Epithelial cell of prostate (primary cell): Measurements from ENCODE around the gene ACTN1.

ENCODE experiments used
- DNase-seq: peaks from one replicate; pipeline ENCODE4 v3.0.0-alpha.2; 2011; ENCODE audit warnings: low read depth, low spot score
- H3K27ac ChIP-seq: fragments of 450-650 bp; 2 replicates; pipeline ENCODE4 v1.5.1; 2017; ENCODE audit warnings: mild to moderate bottlenecking

ACTN1 gene

GRCh38 chr14:68898248-68899032 is 80.7 kb downstream of the ACTN1 start:
- peak overlapping the region; percentile 66 for H3K27ac ChIP-seq
- no peak for DNase-seq

GRCh38 chr14:68897559-68898155 is 81.4 kb downstream of the ACTN1 start:
- H3K27ac ChIP-seq = peak overlapping the region; percentile 66
- no peak for DNase-seq

DNA sequence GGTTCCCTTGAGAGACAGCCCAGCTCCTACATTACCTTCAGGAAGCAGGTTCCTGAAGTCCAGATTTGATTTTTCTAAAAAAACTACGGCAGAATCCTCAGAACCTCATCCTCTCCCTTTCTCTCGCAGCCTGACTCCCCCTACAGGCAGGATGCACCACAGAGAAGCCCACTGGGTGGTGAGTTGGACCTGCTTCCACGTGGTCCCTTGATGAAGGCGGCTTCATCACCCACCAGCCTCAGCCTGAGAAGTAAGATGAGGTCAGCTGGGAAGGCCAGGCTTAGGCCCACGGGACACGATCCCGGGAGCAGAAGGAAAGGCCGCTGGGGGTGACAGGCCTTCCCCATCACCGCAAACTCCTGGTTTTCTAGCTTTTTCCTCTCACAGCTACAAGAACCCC is 83.0 kb downstream of the ACTN1 start:
- peak overlapping the region; percentile 65 for H3K27ac ChIP-seq
- DNase-seq = no peak

GRCh38 chr14:68894802-68895703 is 84.0 kb downstream of the ACTN1 start:
- DNase-seq = peak; percentile 22
- peak overlapping the region; percentile 65 for H3K27ac ChIP-seq

- no peak for DNase-seq
- peak overlapping the region; percentile 65 for H3K27ac ChIP-seq
Measured at GRCh38 chr14:68894123-68894522, 85.0 kb downstream of the ACTN1 start.

DNA sequence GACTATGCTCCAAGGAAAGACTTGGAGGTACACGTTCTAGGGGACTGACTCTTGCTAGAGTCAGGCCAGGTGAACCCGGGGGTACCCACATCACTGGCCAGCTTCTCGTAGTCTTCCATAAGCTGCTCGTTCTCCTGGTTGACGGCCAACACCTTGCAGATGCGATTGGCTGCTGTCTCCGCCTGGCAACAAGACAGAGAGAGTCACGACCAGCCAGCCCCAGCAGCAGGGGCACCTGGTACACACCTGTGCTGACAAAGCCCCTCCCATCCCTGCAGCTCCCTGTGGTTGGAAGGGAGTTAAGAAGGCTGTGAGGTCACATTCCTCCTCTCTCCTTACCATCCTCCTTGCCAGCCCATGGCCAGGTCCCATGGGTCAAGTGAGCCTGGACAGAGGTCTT is 85.5 kb downstream of the ACTN1 start:
- H3K27ac ChIP-seq = peak overlapping the region; percentile 65
- no peak for DNase-seq

DNA sequence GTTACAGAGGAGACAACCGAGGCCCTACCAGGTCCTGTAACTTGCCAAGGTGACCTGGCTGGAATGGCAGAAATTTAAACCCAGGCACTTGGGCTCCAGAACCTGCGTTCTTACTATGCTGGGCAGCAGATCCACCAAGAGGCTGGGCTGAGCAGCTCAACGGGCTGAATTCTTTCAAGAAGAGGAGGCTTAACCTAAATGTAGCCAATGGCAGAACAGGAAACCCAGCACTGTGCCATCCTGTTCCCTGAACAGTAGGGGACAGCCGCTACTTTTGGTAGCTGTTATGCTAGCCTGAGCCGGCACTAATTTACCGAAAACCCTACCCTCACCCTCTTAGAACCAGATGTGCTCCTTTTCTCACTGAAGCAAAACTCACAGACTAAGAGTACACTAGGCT is 86.1 kb downstream of the ACTN1 start:
- peak overlapping the region; percentile 65 for H3K27ac ChIP-seq

DNA sequence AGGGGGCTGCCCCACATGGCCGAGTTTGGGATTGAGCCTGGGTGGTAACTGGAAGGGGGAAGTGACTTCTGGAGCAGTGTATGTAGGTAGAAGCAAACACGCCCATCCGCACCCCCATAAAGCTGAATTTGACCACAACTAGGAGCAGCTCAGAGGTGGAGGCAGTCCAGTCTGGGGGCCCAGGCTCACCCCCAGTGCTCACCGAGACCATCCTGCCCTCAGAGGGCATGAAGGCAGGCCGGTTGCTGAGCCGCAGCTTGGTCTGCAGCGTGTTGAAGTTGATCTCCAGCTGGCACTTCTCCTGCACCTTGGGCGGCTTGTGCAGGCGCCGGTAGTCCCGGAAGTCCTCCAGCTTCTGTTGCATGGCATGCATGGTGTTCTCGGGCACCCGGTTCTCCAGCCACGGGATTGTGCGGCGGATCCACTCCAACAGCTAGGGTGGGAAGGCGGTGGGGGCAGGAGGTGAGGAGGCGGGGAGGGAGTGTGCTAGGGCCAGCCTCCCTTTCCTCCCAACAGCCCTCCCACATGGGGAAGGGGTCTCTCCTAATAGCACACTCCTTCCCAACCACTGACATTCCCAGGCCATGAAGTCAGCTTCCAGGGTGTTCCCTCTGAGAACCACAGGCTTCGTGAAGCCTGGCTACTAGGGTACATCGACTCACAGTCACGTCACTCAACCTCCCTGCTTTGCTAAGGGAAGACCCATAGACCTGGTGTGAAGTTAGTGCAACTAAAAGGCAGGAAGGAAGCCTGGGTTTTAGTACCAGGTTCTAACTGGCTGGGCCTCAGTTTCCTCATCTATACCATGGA is 87.0 kb downstream of the ACTN1 start:
- no peak for DNase-seq
- H3K27ac ChIP-seq = peak overlapping the region; percentile 65

More for the DNA sequence above, 86.1 kb downstream of the ACTN1 start:
- DNase-seq = no peak

GRCh38 chr14:68890173-68890931 is 88.8 kb downstream of the ACTN1 start:
- no peak for DNase-seq
- H3K27ac ChIP-seq = peak overlapping the region; percentile 65

DNA sequence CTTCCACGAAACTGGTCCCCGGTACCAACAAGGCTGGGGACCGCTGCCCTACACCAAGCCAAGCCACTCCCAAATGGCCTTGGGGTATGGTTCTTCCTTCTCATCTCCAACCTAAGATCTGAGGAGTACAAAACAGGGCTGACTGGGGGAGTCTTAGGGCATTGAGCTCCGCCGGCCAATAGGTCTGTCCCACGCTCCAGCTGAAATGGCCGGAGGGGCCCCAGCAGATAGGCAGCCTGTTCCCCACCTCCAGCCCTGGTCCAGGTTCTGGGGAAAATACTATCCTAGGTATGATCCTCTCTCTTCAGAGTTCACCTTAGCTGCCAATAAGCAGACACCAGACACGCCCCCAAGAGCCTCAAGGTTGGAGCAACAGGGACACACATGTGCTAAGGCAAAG is 90.2 kb downstream of the ACTN1 start:
- H3K27ac ChIP-seq = peak overlapping the region; percentile 8
- no peak for DNase-seq

GRCh38 chr14:68888025-68888850 is 90.9 kb downstream of the ACTN1 start:
- peak overlapping the region; percentile 8 for H3K27ac ChIP-seq
- DNase-seq = no peak

DNA sequence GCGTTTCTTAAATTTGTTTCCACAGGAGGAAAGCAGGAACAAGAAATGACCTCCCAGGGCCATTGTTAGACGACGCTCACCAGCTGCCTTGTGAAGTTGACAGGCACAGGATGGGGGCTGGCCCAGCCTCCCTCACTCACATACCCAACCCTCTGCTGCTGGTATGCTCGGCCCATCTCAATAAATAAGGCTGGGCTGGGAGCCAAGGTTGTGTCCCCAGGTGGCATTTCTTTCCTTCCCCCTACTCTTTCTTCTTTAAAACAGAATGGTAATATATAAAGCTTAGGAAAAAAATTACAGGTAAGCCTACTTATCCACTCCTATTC is 93.0 kb downstream of the ACTN1 start:
- peak overlapping the region; percentile 91 for H3K27ac ChIP-seq
- no peak for DNase-seq

- no peak for DNase-seq
- H3K27ac ChIP-seq = peak overlapping the region; percentile 91
Measured at GRCh38 chr14:68885226-68886108, 93.6 kb downstream of the ACTN1 start.

- peak; percentile 75 for DNase-seq
- H3K27ac ChIP-seq = peak overlapping the region; percentile 91
Measured at GRCh38 chr14:68884031-68885030, 94.8 kb downstream of the ACTN1 start.

- no peak for DNase-seq
Measured at GRCh38 chr14:68882235-68882634, 96.9 kb downstream of the ACTN1 start.

DNA sequence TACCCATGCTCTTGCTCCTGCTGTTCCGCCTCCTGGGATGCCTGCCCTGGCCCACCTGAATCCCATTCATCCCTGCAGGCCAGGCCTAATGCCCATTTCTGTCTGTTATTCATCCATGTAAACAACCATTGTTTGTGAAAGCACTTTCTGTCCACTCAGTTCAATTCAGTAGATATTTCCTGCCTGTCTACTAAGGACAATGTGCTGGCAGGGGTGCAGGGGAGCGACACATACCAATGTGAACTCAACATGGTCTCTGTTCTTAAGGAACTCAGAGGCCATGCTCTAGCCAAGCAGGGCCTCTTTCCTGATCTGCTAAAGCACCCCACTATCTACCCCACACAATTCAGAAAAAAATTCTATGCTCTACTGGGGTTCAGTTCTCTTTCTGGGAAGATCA is 97.7 kb downstream of the ACTN1 start:
- DNase-seq = no peak
- peak overlapping the region; percentile 18 for H3K27ac ChIP-seq

More at GRCh38 chr14:68882235-68882634, 96.9 kb downstream of the ACTN1 start:
- H3K27ac ChIP-seq = no peak overlapping the region
